ENCODE data around the gene FBLN1. TPM values are rescaled to one million over a fixed set of nuclear protein-coding genes. Genes with fewer than 3 reads are reported as not detected.
A peak's percentile ranks its signal among the peaks of the same experiment; 100 is the strongest.

Gene FBLN1
- total RNA-seq, 1 experiment from 2014 or later: 183 TPM

DNA sequence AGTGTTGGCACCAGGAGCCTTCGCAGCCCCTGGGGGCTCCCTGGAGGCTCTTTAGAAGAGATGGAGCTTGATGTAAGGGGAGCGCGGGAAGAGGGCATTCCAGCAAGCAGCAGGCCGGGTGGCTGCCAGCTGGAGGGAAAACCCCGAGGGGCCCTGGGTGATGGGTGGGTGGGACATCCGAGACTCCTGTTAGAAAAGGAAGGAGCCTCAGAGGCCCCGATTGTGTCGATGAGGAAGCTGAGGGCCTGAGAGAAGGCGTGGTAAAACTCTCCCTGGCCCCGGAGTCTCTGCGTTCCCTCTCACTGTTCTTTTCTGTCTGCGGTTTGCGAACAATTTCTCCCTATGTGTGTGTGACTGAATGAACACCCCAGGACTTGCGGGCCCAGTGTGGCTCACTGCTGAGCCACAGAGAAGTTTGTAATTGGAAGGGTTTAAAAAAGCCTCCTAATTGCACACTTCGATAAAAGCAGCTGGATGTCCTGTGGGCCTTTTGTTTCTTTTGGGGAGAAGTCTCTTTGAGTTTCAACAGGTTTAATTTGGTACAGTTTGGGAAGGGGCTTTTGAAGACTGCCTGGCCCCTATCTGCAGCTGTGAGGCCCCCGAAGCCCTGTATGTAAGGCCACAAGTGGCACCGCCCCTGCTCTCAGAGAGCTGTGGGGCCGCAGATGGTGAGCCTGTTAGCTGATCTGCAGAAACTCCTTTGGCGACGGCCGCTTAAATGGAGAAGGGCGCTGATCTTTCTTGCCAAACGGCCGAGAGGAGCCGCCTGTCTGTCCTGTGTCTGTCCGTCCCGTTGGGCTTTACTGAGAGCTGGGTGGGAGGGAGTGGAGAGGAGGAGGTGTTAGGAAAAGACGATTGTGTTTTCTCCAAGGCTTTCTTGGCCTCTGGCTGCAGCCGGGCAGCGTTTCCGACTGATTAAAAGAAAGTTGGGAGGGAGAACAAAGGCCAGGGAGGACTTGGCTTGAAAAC is 2.0 kb downstream of the FBLN1 start (continued):
- TF ChIP-seq, protein P1, sequence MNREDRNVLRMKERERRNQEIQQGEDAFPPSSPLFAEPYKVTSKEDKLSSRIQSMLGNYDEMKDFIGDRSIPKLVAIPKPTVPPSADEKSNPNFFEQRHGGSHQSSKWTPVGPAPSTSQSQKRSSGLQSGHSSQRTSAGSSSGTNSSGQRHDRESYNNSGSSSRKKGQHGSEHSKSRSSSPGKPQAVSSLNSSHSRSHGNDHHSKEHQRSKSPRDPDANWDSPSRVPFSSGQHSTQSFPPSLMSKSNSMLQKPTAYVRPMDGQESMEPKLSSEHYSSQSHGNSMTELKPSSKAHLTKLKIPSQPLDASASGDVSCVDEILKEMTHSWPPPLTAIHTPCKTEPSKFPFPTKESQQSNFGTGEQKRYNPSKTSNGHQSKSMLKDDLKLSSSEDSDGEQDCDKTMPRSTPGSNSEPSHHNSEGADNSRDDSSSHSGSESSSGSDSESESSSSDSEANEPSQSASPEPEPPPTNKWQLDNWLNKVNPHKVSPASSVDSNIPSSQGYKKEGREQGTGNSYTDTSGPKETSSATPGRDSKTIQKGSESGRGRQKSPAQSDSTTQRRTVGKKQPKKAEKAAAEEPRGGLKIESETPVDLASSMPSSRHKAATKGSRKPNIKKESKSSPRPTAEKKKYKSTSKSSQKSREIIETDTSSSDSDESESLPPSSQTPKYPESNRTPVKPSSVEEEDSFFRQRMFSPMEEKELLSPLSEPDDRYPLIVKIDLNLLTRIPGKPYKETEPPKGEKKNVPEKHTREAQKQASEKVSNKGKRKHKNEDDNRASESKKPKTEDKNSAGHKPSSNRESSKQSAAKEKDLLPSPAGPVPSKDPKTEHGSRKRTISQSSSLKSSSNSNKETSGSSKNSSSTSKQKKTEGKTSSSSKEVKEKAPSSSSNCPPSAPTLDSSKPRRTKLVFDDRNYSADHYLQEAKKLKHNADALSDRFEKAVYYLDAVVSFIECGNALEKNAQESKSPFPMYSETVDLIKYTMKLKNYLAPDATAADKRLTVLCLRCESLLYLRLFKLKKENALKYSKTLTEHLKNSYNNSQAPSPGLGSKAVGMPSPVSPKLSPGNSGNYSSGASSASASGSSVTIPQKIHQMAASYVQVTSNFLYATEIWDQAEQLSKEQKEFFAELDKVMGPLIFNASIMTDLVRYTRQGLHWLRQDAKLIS (CRISPR knock-in tag; IDR thresholded peaks at IDR 0.05; ENCODE audit: borderline replicate concordance): no peak
- TF ChIP-seq, protein P2, sequence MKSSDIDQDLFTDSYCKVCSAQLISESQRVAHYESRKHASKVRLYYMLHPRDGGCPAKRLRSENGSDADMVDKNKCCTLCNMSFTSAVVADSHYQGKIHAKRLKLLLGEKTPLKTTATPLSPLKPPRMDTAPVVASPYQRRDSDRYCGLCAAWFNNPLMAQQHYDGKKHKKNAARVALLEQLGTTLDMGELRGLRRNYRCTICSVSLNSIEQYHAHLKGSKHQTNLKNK (CRISPR knock-in tag; IDR thresholded peaks at IDR 0.05): no peak
- TF ChIP-seq ATF1 (CRISPR knock-in tag; IDR thresholded peaks at IDR 0.05) (no peak), ZNF671 (CRISPR knock-in tag; IDR thresholded peaks at IDR 0.05) (no peak), NR1H2 (CRISPR knock-in tag; IDR thresholded peaks at IDR 0.05) (no peak), CREB1 (CRISPR knock-in tag; IDR thresholded peaks at IDR 0.05) (no peak), ZNF219 (CRISPR knock-in tag; IDR thresholded peaks at IDR 0.05; ENCODE audit: borderline replicate concordance) (no peak), TEAD1 (CRISPR knock-in tag; IDR thresholded peaks at IDR 0.05) (no peak), FOXK1 (CRISPR knock-in tag; IDR thresholded peaks at IDR 0.05) (no peak), ZNF121 (CRISPR knock-in tag; IDR thresholded peaks at IDR 0.05) (no peak)

DNA sequence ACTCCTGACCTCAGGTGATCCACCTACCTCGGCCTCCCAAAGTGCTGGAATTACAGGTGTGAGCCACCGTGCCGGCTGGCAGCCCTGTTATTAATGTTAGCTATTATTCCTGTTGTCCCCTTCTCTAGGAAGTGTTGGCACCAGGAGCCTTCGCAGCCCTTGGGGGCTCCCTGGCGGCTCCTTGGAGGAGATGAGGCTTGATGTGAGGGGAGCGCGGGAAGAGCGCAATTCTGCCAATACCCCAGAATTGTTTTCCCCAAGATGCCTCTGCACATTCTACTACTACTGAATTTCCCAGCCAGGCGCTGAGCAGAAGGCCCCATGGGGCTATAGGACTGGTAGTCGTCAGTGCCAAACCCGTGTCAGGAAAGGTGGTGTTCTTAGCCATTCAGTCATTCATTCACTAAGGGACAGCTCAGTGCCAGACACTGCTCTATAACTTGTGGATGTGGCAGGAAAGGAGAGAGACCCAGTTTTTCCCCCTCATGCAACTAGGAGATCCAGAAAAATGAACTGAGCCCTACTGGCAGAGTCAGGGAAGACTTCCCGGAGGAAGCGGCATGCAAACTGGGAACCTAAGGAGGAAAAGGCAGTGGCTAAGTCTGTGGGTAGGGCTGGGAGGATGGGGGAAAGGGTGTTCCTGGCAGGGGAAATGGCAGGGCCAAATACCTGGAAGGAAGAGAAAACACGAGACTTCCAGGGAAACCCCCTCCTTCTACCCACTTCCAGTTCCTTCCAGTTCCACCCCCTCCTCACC is 3.5 kb downstream of the FBLN1 start:
- Mint-ChIP-seq H3K27ac (peak overlapping the region; percentile 87), H3K4me3 (no peak overlapping the region), H3K9me3 (no peaks in the 10 kb centered on the region), H3K27me3 (ENCODE audit: low read depth) (no peaks in the 10 kb centered on the region), H3K4me1 (peaks cover 60% of the 10 kb centered on the region), H3K36me3 (peaks cover 2% of the 10 kb centered on the region)
- POLR2A ChIA-PET: no interaction called here
- no peak for TF ChIP-seq RORB (CRISPR knock-in tag; IDR thresholded peaks at IDR 0.05)
- CTCF ChIA-PET: interaction anchor here (0.6 to 2.4 kb wide), 3 partner anchors 44 to 585 kb away, joined by 3 to 14 read pairs (median 3); no protein-coding TSS in a partner anchor
- DNase-seq (ENCODE audit: low spot score): no peak
- no peak for ATAC-seq

DNA sequence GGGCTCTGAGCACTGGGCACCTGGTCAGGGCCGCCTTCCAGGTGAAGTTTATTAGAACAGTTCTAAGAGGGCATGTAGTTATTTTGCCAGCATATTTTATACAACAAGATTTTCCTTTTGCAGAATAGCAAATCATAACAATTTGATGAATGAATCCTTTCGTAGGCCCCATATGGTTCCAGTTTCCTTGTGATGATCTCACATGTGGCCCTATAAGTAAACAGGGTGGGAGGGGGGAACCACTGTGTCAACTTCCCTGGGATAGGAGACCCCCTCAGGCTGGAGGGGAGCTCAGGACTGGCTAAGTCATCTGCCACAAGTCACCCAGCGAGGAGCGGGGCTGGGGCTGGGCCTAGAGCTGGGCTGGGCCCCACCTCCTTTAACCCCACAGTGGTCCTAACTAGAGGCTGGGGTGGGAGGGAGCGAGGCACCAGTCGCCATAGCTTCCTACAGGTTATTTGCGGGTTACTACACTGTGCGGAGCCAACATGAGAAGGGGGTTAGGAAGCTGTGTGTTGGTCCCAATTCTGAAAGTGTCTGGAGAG is 4.2 kb downstream of the FBLN1 start:
- Mint-ChIP-seq H3K27me3 (ENCODE audit: low read depth) (no peaks in the 10 kb centered on the region), H3K9me3 (no peaks in the 10 kb centered on the region), H3K27ac (no peak overlapping the region), H3K4me1 (peaks cover 59% of the 10 kb centered on the region), H3K36me3 (peaks cover 2% of the 10 kb centered on the region), H3K4me3 (no peak overlapping the region)
- ChIA-PET CTCF (interaction anchor here (0.6 to 1.0 kb wide), 2 partner anchors 9 to 585 kb away, joined by 3 read pairs; no protein-coding TSS in a partner anchor), POLR2A (no interaction called here)
- ATAC-seq (no peak), DNase-seq (ENCODE audit: low spot score) (no peak)
- TF ChIP-seq, protein P3, sequence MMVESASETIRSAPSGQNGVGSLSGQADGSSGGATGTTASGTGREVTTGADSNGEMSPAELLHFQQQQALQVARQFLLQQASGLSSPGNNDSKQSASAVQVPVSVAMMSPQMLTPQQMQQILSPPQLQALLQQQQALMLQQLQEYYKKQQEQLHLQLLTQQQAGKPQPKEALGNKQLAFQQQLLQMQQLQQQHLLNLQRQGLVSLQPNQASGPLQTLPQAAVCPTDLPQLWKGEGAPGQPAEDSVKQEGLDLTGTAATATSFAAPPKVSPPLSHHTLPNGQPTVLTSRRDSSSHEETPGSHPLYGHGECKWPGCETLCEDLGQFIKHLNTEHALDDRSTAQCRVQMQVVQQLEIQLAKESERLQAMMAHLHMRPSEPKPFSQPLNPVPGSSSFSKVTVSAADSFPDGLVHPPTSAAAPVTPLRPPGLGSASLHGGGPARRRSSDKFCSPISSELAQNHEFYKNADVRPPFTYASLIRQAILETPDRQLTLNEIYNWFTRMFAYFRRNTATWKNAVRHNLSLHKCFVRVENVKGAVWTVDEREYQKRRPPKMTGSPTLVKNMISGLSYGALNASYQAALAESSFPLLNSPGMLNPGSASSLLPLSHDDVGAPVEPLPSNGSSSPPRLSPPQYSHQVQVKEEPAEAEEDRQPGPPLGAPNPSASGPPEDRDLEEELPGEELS (CRISPR knock-in tag; IDR thresholded peaks at IDR 0.05): no peak
- no peak for TF ChIP-seq SP1 (CRISPR knock-in tag; conservative IDR thresholded peaks at IDR 0.05)
- TF ChIP-seq, protein P4, sequence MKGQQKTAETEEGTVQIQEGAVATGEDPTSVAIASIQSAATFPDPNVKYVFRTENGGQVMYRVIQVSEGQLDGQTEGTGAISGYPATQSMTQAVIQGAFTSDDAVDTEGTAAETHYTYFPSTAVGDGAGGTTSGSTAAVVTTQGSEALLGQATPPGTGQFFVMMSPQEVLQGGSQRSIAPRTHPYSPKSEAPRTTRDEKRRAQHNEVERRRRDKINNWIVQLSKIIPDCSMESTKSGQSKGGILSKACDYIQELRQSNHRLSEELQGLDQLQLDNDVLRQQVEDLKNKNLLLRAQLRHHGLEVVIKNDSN (CRISPR knock-in tag; IDR thresholded peaks at IDR 0.05): no peak
- TF ChIP-seq, protein P5, sequence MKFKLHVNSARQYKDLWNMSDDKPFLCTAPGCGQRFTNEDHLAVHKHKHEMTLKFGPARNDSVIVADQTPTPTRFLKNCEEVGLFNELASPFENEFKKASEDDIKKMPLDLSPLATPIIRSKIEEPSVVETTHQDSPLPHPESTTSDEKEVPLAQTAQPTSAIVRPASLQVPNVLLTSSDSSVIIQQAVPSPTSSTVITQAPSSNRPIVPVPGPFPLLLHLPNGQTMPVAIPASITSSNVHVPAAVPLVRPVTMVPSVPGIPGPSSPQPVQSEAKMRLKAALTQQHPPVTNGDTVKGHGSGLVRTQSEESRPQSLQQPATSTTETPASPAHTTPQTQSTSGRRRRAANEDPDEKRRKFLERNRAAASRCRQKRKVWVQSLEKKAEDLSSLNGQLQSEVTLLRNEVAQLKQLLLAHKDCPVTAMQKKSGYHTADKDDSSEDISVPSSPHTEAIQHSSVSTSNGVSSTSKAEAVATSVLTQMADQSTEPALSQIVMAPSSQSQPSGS (CRISPR knock-in tag; IDR thresholded peaks at IDR 0.05; ENCODE audit: borderline replicate concordance, low read depth): no peak
- TF ChIP-seq ZNF219 (CRISPR knock-in tag; IDR thresholded peaks at IDR 0.05; ENCODE audit: borderline replicate concordance): no peak
- TF ChIP-seq NFYB (CRISPR knock-in tag; conservative IDR thresholded peaks at IDR 0.05; ENCODE audit: low read depth): no peak
- TF ChIP-seq CBFB (CRISPR knock-in tag; IDR thresholded peaks at IDR 0.05; ENCODE audit: low read depth): no peak
- no peak for TF ChIP-seq RORB (CRISPR knock-in tag; IDR thresholded peaks at IDR 0.05)
- TF ChIP-seq ZNF423 (CRISPR knock-in tag; IDR thresholded peaks at IDR 0.05): no peak
- TF ChIP-seq, protein P6, sequence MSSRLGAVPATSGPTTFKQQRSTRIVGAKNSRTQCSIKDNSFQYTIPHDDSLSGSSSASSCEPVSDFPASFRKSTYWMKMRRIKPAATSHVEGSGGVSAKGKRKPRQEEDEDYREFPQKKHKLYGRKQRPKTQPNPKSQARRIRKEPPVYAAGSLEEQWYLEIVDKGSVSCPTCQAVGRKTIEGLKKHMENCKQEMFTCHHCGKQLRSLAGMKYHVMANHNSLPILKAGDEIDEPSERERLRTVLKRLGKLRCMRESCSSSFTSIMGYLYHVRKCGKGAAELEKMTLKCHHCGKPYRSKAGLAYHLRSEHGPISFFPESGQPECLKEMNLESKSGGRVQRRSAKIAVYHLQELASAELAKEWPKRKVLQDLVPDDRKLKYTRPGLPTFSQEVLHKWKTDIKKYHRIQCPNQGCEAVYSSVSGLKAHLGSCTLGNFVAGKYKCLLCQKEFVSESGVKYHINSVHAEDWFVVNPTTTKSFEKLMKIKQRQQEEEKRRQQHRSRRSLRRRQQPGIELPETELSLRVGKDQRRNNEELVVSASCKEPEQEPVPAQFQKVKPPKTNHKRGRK (CRISPR knock-in tag; IDR thresholded peaks at IDR 0.05; ENCODE audit: borderline replicate concordance): no peak
- no peak for TF ChIP-seq CREB1 (CRISPR knock-in tag; IDR thresholded peaks at IDR 0.05)
